OCI-LY3 (cell line): ENCODE measurements around the gene MCRIP2.

ENCODE experiments used
- CTCF ChIP-seq: fragments of 200-600, 300-600 bp; sonication (generic); IDR thresholded peaks from 2 replicates; pipeline ENCODE4 v1.5.1; 2014; ENCODE audit warnings: antibody characterized with exemption, low read length, low read depth
- EZH2phosphoT487 ChIP-seq: fragments of 200-600 bp; shearing (Covaris generic); IDR thresholded peaks from 2 replicates; pipeline ENCODE4 v1.6.1; 2018; ENCODE audit warnings: antibody characterized with exemption, mixed run types, low read depth

- TF ChIP-seq CTCF = no peak
- no peak for TF ChIP-seq EZH2phosphoT487
These were observed 52.7 kb downstream of the MCRIP2 start for GRCh38 chr16:694187-694862.
